ENCODE measurements around the gene MTCL1.

Gene MTCL1

DNA sequence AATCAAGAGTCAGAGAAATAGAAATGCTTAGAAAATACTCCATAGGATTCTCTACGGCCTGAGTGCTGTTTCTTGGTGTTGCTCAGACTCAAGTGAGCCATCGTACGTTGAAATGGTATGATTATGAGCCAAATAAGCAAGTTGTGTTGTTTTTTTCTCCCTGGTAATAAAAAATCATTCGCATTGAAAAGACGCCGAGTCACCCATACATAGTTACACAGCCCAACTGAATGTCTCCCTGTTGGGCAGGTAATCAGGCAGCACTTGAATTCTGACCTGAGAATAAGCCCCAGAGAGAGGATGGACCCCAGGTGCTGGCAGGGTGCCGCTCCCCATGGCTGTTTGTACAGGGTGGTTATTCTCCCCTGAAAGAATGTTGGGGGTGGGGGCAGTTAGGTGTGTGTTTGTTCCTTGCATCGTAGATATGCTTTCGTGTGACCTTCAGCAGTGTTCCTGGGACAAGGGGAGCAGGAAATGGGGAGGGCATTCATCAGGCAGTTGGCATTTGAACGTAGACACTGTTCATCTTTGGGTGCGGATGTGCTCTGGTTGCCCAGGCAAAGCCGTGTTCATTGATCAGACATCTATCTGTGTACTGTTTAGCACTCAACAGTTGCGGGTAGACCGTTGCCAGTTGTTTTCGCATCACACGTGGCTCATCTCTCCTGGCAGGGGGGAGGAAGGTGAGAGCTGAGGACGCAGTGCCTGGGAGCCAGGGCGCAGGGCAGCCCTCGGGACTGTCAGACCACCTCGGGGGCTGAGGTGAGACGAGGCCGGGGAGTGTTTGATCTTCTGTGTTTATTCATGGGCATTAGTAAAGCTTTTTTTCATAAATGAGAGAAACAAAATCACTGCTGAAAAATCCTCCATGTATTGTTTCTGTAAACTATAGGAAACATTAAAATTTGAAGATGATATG lies 27.3 kb downstream of the MTCL1 start:
- TF ChIP-seq, protein P1, sequence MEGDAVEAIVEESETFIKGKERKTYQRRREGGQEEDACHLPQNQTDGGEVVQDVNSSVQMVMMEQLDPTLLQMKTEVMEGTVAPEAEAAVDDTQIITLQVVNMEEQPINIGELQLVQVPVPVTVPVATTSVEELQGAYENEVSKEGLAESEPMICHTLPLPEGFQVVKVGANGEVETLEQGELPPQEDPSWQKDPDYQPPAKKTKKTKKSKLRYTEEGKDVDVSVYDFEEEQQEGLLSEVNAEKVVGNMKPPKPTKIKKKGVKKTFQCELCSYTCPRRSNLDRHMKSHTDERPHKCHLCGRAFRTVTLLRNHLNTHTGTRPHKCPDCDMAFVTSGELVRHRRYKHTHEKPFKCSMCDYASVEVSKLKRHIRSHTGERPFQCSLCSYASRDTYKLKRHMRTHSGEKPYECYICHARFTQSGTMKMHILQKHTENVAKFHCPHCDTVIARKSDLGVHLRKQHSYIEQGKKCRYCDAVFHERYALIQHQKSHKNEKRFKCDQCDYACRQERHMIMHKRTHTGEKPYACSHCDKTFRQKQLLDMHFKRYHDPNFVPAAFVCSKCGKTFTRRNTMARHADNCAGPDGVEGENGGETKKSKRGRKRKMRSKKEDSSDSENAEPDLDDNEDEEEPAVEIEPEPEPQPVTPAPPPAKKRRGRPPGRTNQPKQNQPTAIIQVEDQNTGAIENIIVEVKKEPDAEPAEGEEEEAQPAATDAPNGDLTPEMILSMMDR (IDR thresholded peaks at IDR 0.05; ENCODE audit: low read depth, low read length) = no peak
- DNase-seq (ENCODE audit: extremely low read depth, low read depth) = no peak

DNA sequence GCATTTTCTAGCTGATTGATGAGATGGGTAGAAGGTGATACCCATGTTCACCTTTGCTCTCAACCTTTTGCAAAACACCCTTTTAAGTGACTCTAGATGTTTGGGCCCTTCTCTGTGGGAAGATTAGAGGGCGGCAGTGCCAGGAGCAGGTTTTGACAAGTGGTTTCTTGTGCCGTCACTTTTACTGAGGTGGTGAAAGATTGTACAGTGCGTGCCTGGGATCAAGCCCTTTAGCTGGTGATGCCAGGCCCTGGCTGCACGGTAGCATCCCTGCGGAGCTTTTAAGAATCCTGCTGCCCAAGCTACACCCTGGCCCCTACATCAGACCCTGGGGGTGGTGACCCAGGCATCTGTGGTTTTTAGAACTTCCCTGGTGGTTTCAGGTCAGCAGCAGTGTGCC lies 29.1 kb downstream of the MTCL1 start:
- TF ChIP-seq, protein P1 (IDR thresholded peaks at IDR 0.05; ENCODE audit: low read depth, low read length) = no peak
- DNase-seq (ENCODE audit: extremely low read depth, low read depth) = no peak

DNA sequence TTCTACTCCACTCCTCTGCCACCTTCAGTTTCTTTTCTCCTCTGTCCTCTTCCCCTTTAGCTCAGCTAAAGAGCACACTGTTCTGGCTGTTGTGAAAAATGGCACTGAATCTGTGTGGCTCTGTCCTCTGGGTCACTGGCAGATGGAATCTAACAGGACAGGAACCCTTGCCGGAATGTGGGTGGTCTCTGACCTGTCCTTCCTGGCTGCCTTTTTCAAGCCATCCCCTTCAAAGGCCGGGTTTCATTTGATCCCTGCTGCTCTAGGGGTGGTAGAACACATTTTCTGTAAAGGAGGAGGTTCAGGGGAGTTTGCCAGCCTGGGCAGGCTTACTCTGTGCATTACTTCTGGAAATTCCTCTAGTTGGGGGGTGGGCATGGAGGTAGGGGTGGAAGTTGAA lies 29.9 kb downstream of the MTCL1 start:
- TF ChIP-seq, protein P1 (IDR thresholded peaks at IDR 0.05; ENCODE audit: low read depth, low read length) = no peak
- DNase-seq (ENCODE audit: extremely low read depth, low read depth) = no peak

DNA sequence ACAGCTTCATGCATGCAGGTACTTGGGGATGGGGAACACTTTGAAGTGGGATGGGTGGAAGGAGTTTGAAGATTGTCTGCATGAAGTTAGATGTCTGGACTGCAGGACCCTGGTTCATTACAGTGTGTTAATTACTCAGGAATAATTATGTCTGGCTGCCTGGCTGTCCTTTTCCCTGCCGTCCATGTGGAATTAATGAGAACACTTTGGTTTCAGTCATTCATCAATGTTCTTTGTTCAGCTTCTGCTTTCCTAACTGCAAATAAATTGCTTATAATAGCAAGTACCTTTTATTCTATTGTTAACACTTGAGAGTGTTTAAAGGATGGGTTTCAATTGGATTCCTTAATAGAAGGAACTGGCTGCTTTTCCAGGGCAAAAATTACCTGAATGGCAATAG lies 35.8 kb downstream of the MTCL1 start:
- no peak for DNase-seq (ENCODE audit: extremely low read depth, low read depth)
- TF ChIP-seq, protein P1 (IDR thresholded peaks at IDR 0.05; ENCODE audit: low read depth, low read length) = no peak

DNA sequence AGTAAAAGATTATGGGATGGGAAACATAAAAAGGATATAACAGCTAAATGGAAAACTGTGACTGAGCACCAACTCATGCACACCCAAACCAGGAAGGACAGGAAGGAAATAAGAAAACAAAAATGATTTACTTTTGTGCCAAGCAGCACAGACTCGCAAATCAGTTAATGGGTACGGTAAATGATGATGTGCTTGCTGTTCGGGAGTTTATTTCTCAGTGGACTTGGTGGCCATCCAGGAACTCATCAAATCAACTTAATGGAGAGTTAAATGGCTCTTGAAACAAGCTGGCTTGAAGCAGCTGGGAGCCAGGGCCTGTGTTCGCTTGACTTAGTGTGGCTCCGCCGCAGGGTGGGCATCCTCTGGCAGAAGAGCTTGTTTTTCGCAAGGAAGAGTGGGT lies 36.2 kb downstream of the MTCL1 start:
- DNase-seq (ENCODE audit: extremely low read depth, low read depth) = no peak
- TF ChIP-seq, protein P1 (IDR thresholded peaks at IDR 0.05; ENCODE audit: low read depth, low read length) = no peak

DNA sequence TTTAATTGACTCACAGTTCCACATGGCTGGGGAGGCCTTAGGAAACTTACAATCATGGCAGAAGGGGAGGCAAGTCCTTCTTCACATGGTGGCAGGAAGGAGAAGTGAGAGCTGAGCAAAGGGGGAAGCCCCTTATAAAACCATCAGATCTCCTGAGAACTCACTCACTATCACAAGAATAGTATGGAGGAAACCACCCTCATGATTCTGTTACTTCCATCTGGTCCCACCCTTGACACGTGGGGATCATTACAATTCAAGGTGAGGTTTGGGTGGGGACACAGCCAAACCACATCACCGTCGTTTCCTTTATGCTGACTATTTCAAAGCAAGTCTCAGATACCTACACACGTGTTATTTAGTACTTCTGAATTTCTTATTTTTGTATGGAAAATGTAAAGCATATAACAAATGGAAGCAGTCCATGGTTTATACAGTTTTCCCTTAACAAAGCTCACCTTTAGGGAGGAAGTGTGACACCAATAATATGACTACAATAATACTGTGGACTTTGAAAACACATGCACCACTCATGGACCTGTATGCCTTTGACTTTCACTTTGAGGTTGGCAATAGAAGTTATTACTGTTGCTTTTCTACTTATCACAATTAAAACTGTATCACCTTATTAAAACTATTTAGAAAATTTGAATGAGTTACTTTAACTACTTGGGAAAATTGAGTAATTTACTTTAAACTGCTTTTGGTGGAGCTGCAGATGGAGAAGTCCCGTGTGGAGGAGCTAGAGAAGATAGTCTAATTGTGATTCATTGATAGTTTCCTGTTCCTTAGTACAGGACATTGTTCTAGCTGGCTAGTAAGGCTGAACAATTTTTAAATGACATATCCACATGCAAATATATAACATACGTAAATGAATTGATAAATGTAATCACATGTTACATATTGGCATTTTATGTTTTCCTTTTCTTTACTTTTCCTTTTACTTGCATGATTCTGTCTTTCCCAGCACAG lies 37.3 kb downstream of the MTCL1 start:
- no peak for DNase-seq (ENCODE audit: extremely low read depth, low read depth)
- TF ChIP-seq, protein P1 (IDR thresholded peaks at IDR 0.05; ENCODE audit: low read depth, low read length) = no peak

All from AG09319 (cell line).